Measurements from ENCODE around the gene KRT37. TPM values are rescaled to one million over a fixed set of nuclear protein-coding genes. Genes with fewer than 3 reads are reported as not detected.

The KRT37 gene
- total RNA-seq (2011; cell fraction: chromatin; rRNA removed; ENCODE audit: low replicate concordance) = not detected in 2 replicates
- total RNA-seq (2011; cell fraction: nucleolus; rRNA removed) = not detected in 2 replicates
- not detected in 2 replicates for total RNA-seq (2011; cell fraction: nucleoplasm; rRNA removed)
- total RNA-seq (2014; rRNA removed) (not detected in 2 replicates), total RNA-seq (2014; rRNA removed; fragmentation: Illumina TruSeq; extraction: Trizol) (not detected in 2 replicates), total RNA-seq (2015; rRNA removed; fragmentation: Illumina TruSeq; extraction: Trizol) (not detected in 2 replicates), total RNA-seq (2021) (not detected in 2 replicates), polyA plus RNA-seq (2011; rRNA removed) (not detected in 2 replicates), polyA plus RNA-seq (2014; fragmentation: Illumina TruSeq; extraction: Trizol) (not detected in 2 replicates), polyA plus RNA-seq (2014; fragmentation: Nextera tagmentation; extraction: Ambion mirVana) (not detected), polyA plus RNA-seq (2014; rRNA removed) (not detected in 2 replicates), polyA minus RNA-seq (2011; rRNA and poly(A)+ RNA removed) (not detected in 2 replicates), Bru-seq, nascent RNA (not detected), BruChase-seq, experiment 1, labeled RNA remaining after a 2-hour chase (not detected), BruChase-seq, experiment 2, labeled RNA remaining after a 6-hour chase (not detected)
- not detected in 2 replicates for polyA plus RNA-seq (2011; cell fraction: cytosol; rRNA removed)
- polyA plus RNA-seq (2011; cell fraction: nucleus; rRNA removed) = not detected in 2 replicates
- not detected in 2 replicates for polyA plus RNA-seq (2012)
- polyA minus RNA-seq (2011; cell fraction: cytosol; rRNA and poly(A)+ RNA removed) = not detected in 2 replicates
- polyA minus RNA-seq (2011; cell fraction: nucleus; rRNA and poly(A)+ RNA removed) = not detected in 2 replicates
- long read RNA-seq, experiment 1 = 0 reads
- long read RNA-seq, experiment 2 = 0 reads
- long read RNA-seq, experiment 3 = 0 reads

DNA sequence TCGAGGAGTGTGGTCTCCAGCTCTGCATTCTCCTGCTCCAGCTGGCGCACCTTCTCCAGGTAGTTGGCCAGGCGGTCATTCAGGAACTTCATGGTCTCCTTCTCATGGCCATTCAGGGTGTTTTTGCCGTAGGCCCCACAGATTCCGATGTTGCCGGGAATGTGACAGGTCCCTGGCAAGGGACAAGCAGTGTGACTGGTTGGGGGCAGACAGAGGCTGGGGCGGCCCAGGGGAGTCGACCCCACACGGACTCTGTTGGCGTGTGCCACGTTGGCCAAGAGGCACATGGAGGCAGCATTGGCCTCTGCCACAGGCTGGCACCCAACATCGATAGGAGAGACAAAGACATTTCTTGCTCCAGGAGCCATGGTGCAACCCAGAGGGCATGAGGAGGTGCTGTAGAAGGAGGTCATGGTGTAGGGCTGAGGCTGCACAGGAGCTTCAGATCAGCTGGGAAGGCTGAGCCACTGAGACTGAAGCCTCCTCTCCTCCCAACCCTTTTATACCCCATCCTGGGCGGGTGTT lies at the start of gene KRT37:
KRT37 (minus strand) TSS at position 475 of the 525 bp plus-strand sequence; CDS start at position 413, 62 bp downstream.
- H3K4me1 ChIP-seq (replicated peaks in 1 of 2; ENCODE audit: control insufficient read depth in 2 of 2, insufficient read depth in 2 of 2, low read length in 2 of 2) = no peaks in the 10 kb centered on the region
- TF ChIP-seq ZNF764 (CRISPR knock-in tag; IDR thresholded peaks at IDR 0.05; ENCODE audit: low read depth) = no peak
- TF ChIP-seq, protein P1, sequence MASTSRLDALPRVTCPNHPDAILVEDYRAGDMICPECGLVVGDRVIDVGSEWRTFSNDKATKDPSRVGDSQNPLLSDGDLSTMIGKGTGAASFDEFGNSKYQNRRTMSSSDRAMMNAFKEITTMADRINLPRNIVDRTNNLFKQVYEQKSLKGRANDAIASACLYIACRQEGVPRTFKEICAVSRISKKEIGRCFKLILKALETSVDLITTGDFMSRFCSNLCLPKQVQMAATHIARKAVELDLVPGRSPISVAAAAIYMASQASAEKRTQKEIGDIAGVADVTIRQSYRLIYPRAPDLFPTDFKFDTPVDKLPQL (IDR thresholded peaks at IDR 0.05; ENCODE audit: extremely low read depth, insufficient read length) = no peak
- TF ChIP-seq SMARCA4 (IDR thresholded peaks at IDR 0.05) = no peak
- TF ChIP-seq GATA2 (CRISPR knock-in tag; IDR thresholded peaks at IDR 0.05) = no peak
- TF ChIP-seq EWSR1 (IDR thresholded peaks at IDR 0.05; ENCODE audit: borderline replicate concordance, low read depth, partially characterized antibody) = no peak
- TF ChIP-seq, protein P2, sequence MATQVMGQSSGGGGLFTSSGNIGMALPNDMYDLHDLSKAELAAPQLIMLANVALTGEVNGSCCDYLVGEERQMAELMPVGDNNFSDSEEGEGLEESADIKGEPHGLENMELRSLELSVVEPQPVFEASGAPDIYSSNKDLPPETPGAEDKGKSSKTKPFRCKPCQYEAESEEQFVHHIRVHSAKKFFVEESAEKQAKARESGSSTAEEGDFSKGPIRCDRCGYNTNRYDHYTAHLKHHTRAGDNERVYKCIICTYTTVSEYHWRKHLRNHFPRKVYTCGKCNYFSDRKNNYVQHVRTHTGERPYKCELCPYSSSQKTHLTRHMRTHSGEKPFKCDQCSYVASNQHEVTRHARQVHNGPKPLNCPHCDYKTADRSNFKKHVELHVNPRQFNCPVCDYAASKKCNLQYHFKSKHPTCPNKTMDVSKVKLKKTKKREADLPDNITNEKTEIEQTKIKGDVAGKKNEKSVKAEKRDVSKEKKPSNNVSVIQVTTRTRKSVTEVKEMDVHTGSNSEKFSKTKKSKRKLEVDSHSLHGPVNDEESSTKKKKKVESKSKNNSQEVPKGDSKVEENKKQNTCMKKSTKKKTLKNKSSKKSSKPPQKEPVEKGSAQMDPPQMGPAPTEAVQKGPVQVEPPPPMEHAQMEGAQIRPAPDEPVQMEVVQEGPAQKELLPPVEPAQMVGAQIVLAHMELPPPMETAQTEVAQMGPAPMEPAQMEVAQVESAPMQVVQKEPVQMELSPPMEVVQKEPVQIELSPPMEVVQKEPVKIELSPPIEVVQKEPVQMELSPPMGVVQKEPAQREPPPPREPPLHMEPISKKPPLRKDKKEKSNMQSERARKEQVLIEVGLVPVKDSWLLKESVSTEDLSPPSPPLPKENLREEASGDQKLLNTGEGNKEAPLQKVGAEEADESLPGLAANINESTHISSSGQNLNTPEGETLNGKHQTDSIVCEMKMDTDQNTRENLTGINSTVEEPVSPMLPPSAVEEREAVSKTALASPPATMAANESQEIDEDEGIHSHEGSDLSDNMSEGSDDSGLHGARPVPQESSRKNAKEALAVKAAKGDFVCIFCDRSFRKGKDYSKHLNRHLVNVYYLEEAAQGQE (IDR thresholded peaks at IDR 0.05; ENCODE audit: borderline replicate concordance) = no peak
- TF ChIP-seq, protein P2 (CRISPR knock-in tag; IDR thresholded peaks at IDR 0.05; ENCODE audit: low read depth) = no peak
- no peak for TF ChIP-seq DACH1 (IDR thresholded peaks at IDR 0.05; ENCODE audit: partially characterized antibody)
- TF ChIP-seq SRSF3 (IDR thresholded peaks at IDR 0.05; ENCODE audit: insufficient read depth, low read length) = no peak
- TF ChIP-seq PCBP2 (IDR thresholded peaks at IDR 0.05; ENCODE audit: low read depth, low read length, poor library complexity, severe bottlenecking) = no peak
- no peak for TF ChIP-seq NEUROD1 (IDR thresholded peaks at IDR 0.05; ENCODE audit: borderline replicate concordance, low read depth, low read length, partially characterized antibody)

More for the DNA sequence above, at the start of gene KRT37:
- no peak for DNase-seq (ENCODE audit: extremely low read depth in 1 of 4, low spot score in 3 of 4)
- no peak within 1 kb of the TSS for H3K4me3 ChIP-seq
- no peak for ATAC-seq
- no peak within 1 kb of the TSS for H3K9ac ChIP-seq (ENCODE audit: insufficient read depth in 1 of 2, low read depth in 2 of 2, low read length in 2 of 2)
- WGBS (ENCODE audit: insufficient coverage, low coverage, missing lambda C conversion rate) = 0% methylated on average over 13 of the region's 13 CpGs
- H3K4me2 ChIP-seq (ENCODE audit: insufficient read depth, low read length) = no peak within 1 kb of the TSS
- H3K27ac ChIP-seq (ENCODE audit: extremely low read depth, low read depth, low read length) = no peak within 1 kb of the TSS
- no TSS peak for BruUV-seq (replicated peaks)
- in situ Hi-C loops (cut with MboI) (no loop called here), intact Hi-C loops (cut with micrococcal nuclease) (no loop called here)
- no peaks in the 10 kb centered on the region for H3K9me3 ChIP-seq (replicated peaks; ENCODE audit: control insufficient read depth, insufficient read depth, low read depth, low read length)
- FAIRE-seq = no peak
- H2AFZ ChIP-seq (ENCODE audit: low read depth, low read length) = no peak within 1 kb of the TSS
- H3K79me2 ChIP-seq (ENCODE audit: control insufficient read depth, insufficient read depth, low read length) = no peaks in the 10 kb centered on the region
- H3K9me1 ChIP-seq (ENCODE audit: control insufficient read depth, insufficient read depth, low read length) = no peaks in the 10 kb centered on the region
- H3K36me3 ChIP-seq (ENCODE audit: control insufficient read depth, insufficient read depth, low read length) = no peaks in the 10 kb centered on the region
- CTCF ChIA-PET (ENCODE audit: low intra/inter-chr PET ratio) = no interaction called here
- POLR2A ChIA-PET = interaction anchor here (0.6 to 1.5 kb wide), 2 partner anchors 12 to 21 kb away, joined by 3 to 5 read pairs; no protein-coding TSS in a partner anchor
- H3K27me3 ChIP-seq (ENCODE audit: control insufficient read depth in 2 of 2, insufficient read depth in 2 of 2, low read length in 2 of 2) = peaks cover 36 to 50% of the 10 kb centered on the region in 2 experiments
- no peaks in the 10 kb centered on the region; the same call in 1 of the 2 replicates for H4K20me1 ChIP-seq (replicated peaks; ENCODE audit: control insufficient read depth, insufficient read depth, low read length)

Data from K562 (cell line).